Activated naive CD4-positive, alpha-beta T cell treated with anti-CD3 and anti-CD28 coated beads, Interleukin-2, amount 50 U/mL, for 24 hours (primary cell): Measurements from ENCODE around the gene MYO16.
"Not testable (repeated sequence)": the region's sequence is repeated elsewhere in the genome, so short reads cannot be mapped to it uniquely, and the experiment has no call there.

ENCODE experiments used
- H3K27ac Mint-ChIP-seq: one replicate; pipeline ENCODE4 v1.8.0; 2021; ENCODE audit warnings: mild to moderate bottlenecking, mixed read lengths
- H3K27me3 Mint-ChIP-seq: one replicate; pipeline ENCODE4 v1.8.0; 2021; ENCODE audit warnings: mixed read lengths
- H3K36me3 Mint-ChIP-seq: one replicate; pipeline ENCODE4 v1.8.0; 2021; ENCODE audit warnings: mixed read lengths
- H3K4me1 Mint-ChIP-seq: one replicate; pipeline ENCODE4 v1.8.0; 2021; ENCODE audit warnings: mixed read lengths
- H3K4me3 Mint-ChIP-seq: one replicate; pipeline ENCODE4 v1.8.0; 2021; ENCODE audit warnings: mild to moderate bottlenecking, mixed read lengths
- H3K9me3 Mint-ChIP-seq: one replicate; pipeline ENCODE4 v1.8.0; 2021; ENCODE audit warnings: mixed read lengths

Gene MYO16

GRCh38 chr13:109087916-109088623 lies 458.7 kb downstream of the MYO16 start:
- no peaks in the 10 kb centered on the region for H3K36me3 Mint-ChIP-seq
- no peak overlapping the region for H3K27ac Mint-ChIP-seq
- H3K9me3 Mint-ChIP-seq = peaks cover 6% of the 10 kb centered on the region
- no peaks in the 10 kb centered on the region for H3K27me3 Mint-ChIP-seq
- no peaks in the 10 kb centered on the region for H3K4me1 Mint-ChIP-seq
- no peak overlapping the region for H3K4me3 Mint-ChIP-seq

- Mint-ChIP-seq H3K36me3 (no peaks in the 10 kb centered on the region), H3K9me3 (peaks cover 6% of the 10 kb centered on the region), H3K4me3 (no peak overlapping the region), H3K27me3 (no peaks in the 10 kb centered on the region), H3K4me1 (no peaks in the 10 kb centered on the region), H3K27ac (no peak overlapping the region)
Measured at GRCh38 chr13:109088624-109088917, 459.2 kb downstream of the MYO16 start.

- Mint-ChIP-seq H3K27me3 (no peaks in the 10 kb centered on the region), H3K27ac (no peak overlapping the region), H3K4me3 (no peak overlapping the region), H3K4me1 (no peaks in the 10 kb centered on the region), H3K36me3 (no peaks in the 10 kb centered on the region), H3K9me3 (peaks cover 6% of the 10 kb centered on the region)
Measured at GRCh38 chr13:109090796-109091195, 461.4 kb downstream of the MYO16 start.

GRCh38 chr13:109091249-109091648 lies 461.8 kb downstream of the MYO16 start:
- Mint-ChIP-seq H3K27me3 (no peaks in the 10 kb centered on the region), H3K27ac (no peak overlapping the region), H3K36me3 (no peaks in the 10 kb centered on the region), H3K9me3 (peaks cover 6% of the 10 kb centered on the region), H3K4me1 (no peaks in the 10 kb centered on the region), H3K4me3 (no peak overlapping the region)

GRCh38 chr13:109092186-109092585 lies 462.8 kb downstream of the MYO16 start:
- not testable (repeated sequence) for H3K27me3 Mint-ChIP-seq, H3K9me3 Mint-ChIP-seq, H3K36me3 Mint-ChIP-seq, H3K4me1 Mint-ChIP-seq, H3K4me3 Mint-ChIP-seq, H3K27ac Mint-ChIP-seq

GRCh38 chr13:109093998-109094397 lies 464.6 kb downstream of the MYO16 start:
- no peak overlapping the region for H3K27ac Mint-ChIP-seq
- H3K4me1 Mint-ChIP-seq = no peaks in the 10 kb centered on the region
- peaks cover 6% of the 10 kb centered on the region for H3K9me3 Mint-ChIP-seq
- H3K27me3 Mint-ChIP-seq = no peaks in the 10 kb centered on the region
- no peaks in the 10 kb centered on the region for H3K36me3 Mint-ChIP-seq
- H3K4me3 Mint-ChIP-seq = no peak overlapping the region

- H3K27me3 Mint-ChIP-seq = no peaks in the 10 kb centered on the region
- H3K4me1 Mint-ChIP-seq = no peaks in the 10 kb centered on the region
- no peak overlapping the region for H3K27ac Mint-ChIP-seq
Measured at GRCh38 chr13:109095126-109095525, 465.7 kb downstream of the MYO16 start.

GRCh38 chr13:109096101-109096500 lies 466.7 kb downstream of the MYO16 start:
- no peaks in the 10 kb centered on the region for H3K36me3 Mint-ChIP-seq
- no peak overlapping the region for H3K4me3 Mint-ChIP-seq
- H3K27ac Mint-ChIP-seq = no peak overlapping the region
- H3K27me3 Mint-ChIP-seq = no peaks in the 10 kb centered on the region
- H3K4me1 Mint-ChIP-seq = no peaks in the 10 kb centered on the region
- peaks cover 6% of the 10 kb centered on the region for H3K9me3 Mint-ChIP-seq

More at GRCh38 chr13:109095126-109095525, 465.7 kb downstream of the MYO16 start:
- H3K9me3 Mint-ChIP-seq = peaks cover 6% of the 10 kb centered on the region
- no peak overlapping the region for H3K4me3 Mint-ChIP-seq
- no peaks in the 10 kb centered on the region for H3K36me3 Mint-ChIP-seq

- no peak overlapping the region for H3K4me3 Mint-ChIP-seq
- no peaks in the 10 kb centered on the region for H3K36me3 Mint-ChIP-seq
- no peaks in the 10 kb centered on the region for H3K4me1 Mint-ChIP-seq
- no peaks in the 10 kb centered on the region for H3K27me3 Mint-ChIP-seq
- H3K27ac Mint-ChIP-seq = no peak overlapping the region
- no peaks in the 10 kb centered on the region for H3K9me3 Mint-ChIP-seq
Measured at GRCh38 chr13:109100705-109101304, 471.4 kb downstream of the MYO16 start.

GRCh38 chr13:109101550-109102144 lies 472.2 kb downstream of the MYO16 start:
- no peaks in the 10 kb centered on the region for H3K27me3 Mint-ChIP-seq
- no peaks in the 10 kb centered on the region for H3K9me3 Mint-ChIP-seq
- no peaks in the 10 kb centered on the region for H3K36me3 Mint-ChIP-seq
- H3K4me1 Mint-ChIP-seq = no peaks in the 10 kb centered on the region
- no peak overlapping the region for H3K27ac Mint-ChIP-seq
- H3K4me3 Mint-ChIP-seq = no peak overlapping the region

GRCh38 chr13:109105899-109106298 lies 476.5 kb downstream of the MYO16 start:
- no peak overlapping the region for H3K27ac Mint-ChIP-seq
- no peaks in the 10 kb centered on the region for H3K9me3 Mint-ChIP-seq
- no peaks in the 10 kb centered on the region for H3K36me3 Mint-ChIP-seq
- H3K4me1 Mint-ChIP-seq = no peaks in the 10 kb centered on the region
- H3K4me3 Mint-ChIP-seq = no peak overlapping the region
- peaks cover 13% of the 10 kb centered on the region for H3K27me3 Mint-ChIP-seq

GRCh38 chr13:109110159-109110558 lies 480.7 kb downstream of the MYO16 start:
- Mint-ChIP-seq H3K27ac (no peak overlapping the region), H3K9me3 (no peaks in the 10 kb centered on the region), H3K36me3 (no peaks in the 10 kb centered on the region), H3K4me3 (no peak overlapping the region), H3K4me1 (no peaks in the 10 kb centered on the region), H3K27me3 (peaks cover 18% of the 10 kb centered on the region)

GRCh38 chr13:109111141-109111540 lies 481.7 kb downstream of the MYO16 start:
- Mint-ChIP-seq H3K4me1 (no peaks in the 10 kb centered on the region), H3K4me3 (no peak overlapping the region), H3K36me3 (no peaks in the 10 kb centered on the region), H3K9me3 (no peaks in the 10 kb centered on the region), H3K27me3 (peaks cover 18% of the 10 kb centered on the region), H3K27ac (no peak overlapping the region)

GRCh38 chr13:109113427-109113826 lies 484.0 kb downstream of the MYO16 start:
- H3K27ac Mint-ChIP-seq = no peak overlapping the region
- no peaks in the 10 kb centered on the region for H3K9me3 Mint-ChIP-seq
- H3K4me1 Mint-ChIP-seq = no peaks in the 10 kb centered on the region
- H3K4me3 Mint-ChIP-seq = no peak overlapping the region
- peaks cover 16% of the 10 kb centered on the region for H3K27me3 Mint-ChIP-seq
- H3K36me3 Mint-ChIP-seq = no peaks in the 10 kb centered on the region

- Mint-ChIP-seq H3K27ac (no peak overlapping the region), H3K36me3 (no peaks in the 10 kb centered on the region), H3K4me1 (no peaks in the 10 kb centered on the region)
Measured at GRCh38 chr13:109114162-109114561, 484.8 kb downstream of the MYO16 start.

GRCh38 chr13:109114991-109115390 lies 485.6 kb downstream of the MYO16 start:
- no peaks in the 10 kb centered on the region for H3K9me3 Mint-ChIP-seq
- H3K4me1 Mint-ChIP-seq = no peaks in the 10 kb centered on the region
- H3K27ac Mint-ChIP-seq = no peak overlapping the region
- H3K27me3 Mint-ChIP-seq = peaks cover 7% of the 10 kb centered on the region
- no peaks in the 10 kb centered on the region for H3K36me3 Mint-ChIP-seq
- H3K4me3 Mint-ChIP-seq = no peak overlapping the region

More at GRCh38 chr13:109114162-109114561, 484.8 kb downstream of the MYO16 start:
- Mint-ChIP-seq H3K27me3 (peaks cover 11% of the 10 kb centered on the region), H3K9me3 (no peaks in the 10 kb centered on the region), H3K4me3 (no peak overlapping the region)
